SK-N-SH (cell line): ENCODE data around the gene PRKCG. TPM values are rescaled to one million over a fixed set of nuclear protein-coding genes. Genes with fewer than 3 reads are reported as not detected.

Experiments
- CTCF ChIA-PET: fragments of 300-600, 350-600 bp; formaldehyde crosslinking; extraction: SDS; loops from one replicate; lab custom pipeline; 2021; lab: Yijun Ruan, JAX
- POLR2A ChIA-PET: fragments of 350-600 bp; sonication (Branson Sonifier 250); formaldehyde crosslinking; extraction: SDS; loops from one replicate; lab custom pipeline; 2020; ENCODE audit warnings: antibody characterized with exemption, inconsistent platforms; lab: Yijun Ruan, JAX
- DNase-seq: peaks from one replicate; pipeline ENCODE4 v3.0.0; 2012
- H2AFZ ChIP-seq: fragments of 200-600 bp; sonication (generic); 2 replicates; pipeline ENCODE4 v1.8.1; 2016; ENCODE audit warnings: antibody characterized with exemption, mild to moderate bottlenecking, low read depth
- H3F3A ChIP-seq: fragments of 200-600 bp; sonication (generic); replicated peaks from 2 replicates; pipeline ENCODE3; 2016; ENCODE audit warnings: antibody characterized with exemption, mild to moderate bottlenecking; ENCODE audit not compliant: insufficient read depth
- H3K27ac ChIP-seq, 2 experiments: fragments of 200-500 bp in 1 of 2; fragments of 200-600 bp in 1 of 2; sonication (Bioruptor generic) in 1 of 2; sonication (generic), shearing (Covaris generic) in 1 of 2; 2 replicates each; pipeline versions ENCODE4 v1.5.1 to v1.6.1; 2014 to 2016; ENCODE audit warnings: low read depth in 2 of 2, inconsistent platforms in 1 of 2, low read length in 1 of 2, mild to moderate bottlenecking in 1 of 2, mixed read lengths in 1 of 2
- H3K27me3 ChIP-seq: fragments of 200-600 bp; sonication (generic), shearing (Covaris generic); 2 replicates; pipeline ENCODE4 v1.6.1; 2016; ENCODE audit warnings: mixed run types; ENCODE audit not compliant: insufficient read depth
- H3K36me3 ChIP-seq, 2 experiments: fragments of 200-500 bp in 1 of 2; fragments of 200-600 bp in 1 of 2; sonication (Bioruptor generic) in 1 of 2; sonication (generic) in 1 of 2; replicated peaks in 1 of 2; 2 replicates each; pipeline versions ENCODE3 to v1.5.1; 2014 to 2016; ENCODE audit warnings: low read length in 1 of 2, mild to moderate bottlenecking in 1 of 2; ENCODE audit not compliant: insufficient read depth in 2 of 2, control insufficient read depth in 1 of 2
- H3K4me1 ChIP-seq, 2 experiments: fragments of 200-500 bp in 1 of 2; fragments of 200-600 bp in 1 of 2; sonication (Bioruptor generic) in 1 of 2; sonication (generic), shearing (Covaris generic) in 1 of 2; 2 replicates each; pipeline versions ENCODE4 v1.5.1 to v1.6.1; 2014 to 2016; ENCODE audit warnings: low read depth in 1 of 2, low read length in 1 of 2, mixed run types in 1 of 2; ENCODE audit not compliant: insufficient read depth in 2 of 2, control insufficient read depth in 1 of 2
- H3K4me2 ChIP-seq: fragments of 200-600 bp; sonication (generic), shearing (Covaris generic); 2 replicates; pipeline ENCODE4 v1.6.1; 2017; ENCODE audit warnings: mixed run types
- H3K4me3 ChIP-seq, 2 experiments: fragments of 200-500 bp in 1 of 2; fragments of 200-600 bp in 1 of 2; sonication (Bioruptor generic) in 1 of 2; sonication (generic), shearing (Covaris generic) in 1 of 2; 2 replicates each; pipeline versions ENCODE4 v1.5.1 to v1.8.1; 2014 to 2016; ENCODE audit warnings: low read depth in 2 of 2, inconsistent platforms in 1 of 2, low read length in 1 of 2, mild to moderate bottlenecking in 1 of 2, mixed read lengths in 1 of 2, moderate library complexity in 1 of 2
- H3K79me2 ChIP-seq: fragments of 200-600 bp; sonication (generic); 2 replicates; pipeline ENCODE4 v1.8.1; 2017; ENCODE audit warnings: mild to moderate bottlenecking; ENCODE audit not compliant: insufficient read depth
- H3K9ac ChIP-seq: fragments of 200-600 bp; sonication (generic); 2 replicates; pipeline ENCODE4 v1.6.1; 2017; ENCODE audit warnings: mixed run types
- H3K9me2 ChIP-seq: fragments of 200-600 bp; sonication (generic); 2 replicates; pipeline ENCODE4 v1.6.1; 2017; ENCODE audit warnings: mixed run types
- H3K9me3 ChIP-seq: fragments of 200-600 bp; sonication (generic); 2 replicates; pipeline ENCODE4 v1.6.1; 2017; ENCODE audit warnings: mixed run types, mild to moderate bottlenecking, moderate library complexity
- H4K20me1 ChIP-seq: fragments of 200-600 bp; sonication (generic); 2 replicates; pipeline ENCODE4 v1.6.1; 2017; ENCODE audit warnings: mild to moderate bottlenecking, mixed run types; ENCODE audit not compliant: insufficient read depth
- CHD2 ChIP-seq: fragments of 150-350 bp; IDR thresholded peaks from 2 replicates; pipeline ENCODE4 v1.6.1; 2018; ENCODE audit warnings: low read length; ENCODE audit not compliant: partially characterized antibody
- FOSL2 ChIP-seq: IDR thresholded peaks from 2 replicates; pipeline ENCODE4 v1.4.0; 2012; ENCODE audit warnings: low read depth, mild to moderate bottlenecking, moderate library complexity, borderline replicate concordance
- FOXJ3 ChIP-seq: sonication (generic); formaldehyde crosslinking; IDR thresholded peaks from 2 replicates; pipeline ENCODE4 v1.5.1; 2020; ENCODE audit warnings: mild to moderate bottlenecking, missing genetic modification reagents
- GABPA ChIP-seq: IDR thresholded peaks from 2 replicates; pipeline ENCODE4 v1.4.0; 2012; ENCODE audit warnings: low read depth, mild to moderate bottlenecking
- JUND ChIP-seq: IDR thresholded peaks from 2 replicates; pipeline ENCODE4 v1.4.0; 2012
- POLR2AphosphoS5 ChIP-seq: IDR thresholded peaks from 2 replicates; pipeline ENCODE4 v1.6.1; 2012; ENCODE audit warnings: low read depth, low read length
- RCOR1 ChIP-seq: fragments of 150-350 bp; IDR thresholded peaks from 2 replicates; pipeline ENCODE4 v1.6.1; 2017; ENCODE audit warnings: antibody characterized with exemption, low read length
- RFX5 ChIP-seq: IDR thresholded peaks from 2 replicates; pipeline ENCODE4 v1.6.1; 2012; ENCODE audit warnings: mild to moderate bottlenecking, improper control_type of control experiment, low read length
- SMC3 ChIP-seq: IDR thresholded peaks from 2 replicates; pipeline ENCODE4 v1.6.1; 2012; ENCODE audit warnings: low read depth, low read length, improper control_type of control experiment
- TCF12 ChIP-seq: IDR thresholded peaks from 2 replicates; pipeline ENCODE4 v1.4.0; 2012
- YY1 ChIP-seq: IDR thresholded peaks from 2 replicates; pipeline ENCODE4 v1.4.0; 2012; ENCODE audit warnings: low read depth, mild to moderate bottlenecking
- WGBS: methylation state at CpG from one replicate; pipeline ENCODE4 v1.1.6; 2017; ENCODE audit warnings: low lambda C conversion rate; 5-methylcytosine and 5-hydroxymethylcytosine counted together
- polyA plus RNA-seq, 3 experiments: library from polyadenylated mRNA; depleted of rRNA; stranded (reverse); fragments of >200 nt; gene quantifications; 2 replicates each; pipeline ENCODE4 v1.2.3, GENCODE V29; 2012
- TF ChIP-seq, protein P1 (sequence below): IDR thresholded peaks from 2 replicates; pipeline ENCODE4 v1.4.0; 2012; ENCODE audit warnings: low read depth, borderline replicate concordance
- TF ChIP-seq, protein P2 (sequence below): IDR thresholded peaks from 2 replicates; pipeline ENCODE4; 2012

Gene PRKCG
- polyA plus RNA-seq, 1 of the 3 experiments (the other 2 are of a cell fraction), result 0.08 TPM

DNA sequence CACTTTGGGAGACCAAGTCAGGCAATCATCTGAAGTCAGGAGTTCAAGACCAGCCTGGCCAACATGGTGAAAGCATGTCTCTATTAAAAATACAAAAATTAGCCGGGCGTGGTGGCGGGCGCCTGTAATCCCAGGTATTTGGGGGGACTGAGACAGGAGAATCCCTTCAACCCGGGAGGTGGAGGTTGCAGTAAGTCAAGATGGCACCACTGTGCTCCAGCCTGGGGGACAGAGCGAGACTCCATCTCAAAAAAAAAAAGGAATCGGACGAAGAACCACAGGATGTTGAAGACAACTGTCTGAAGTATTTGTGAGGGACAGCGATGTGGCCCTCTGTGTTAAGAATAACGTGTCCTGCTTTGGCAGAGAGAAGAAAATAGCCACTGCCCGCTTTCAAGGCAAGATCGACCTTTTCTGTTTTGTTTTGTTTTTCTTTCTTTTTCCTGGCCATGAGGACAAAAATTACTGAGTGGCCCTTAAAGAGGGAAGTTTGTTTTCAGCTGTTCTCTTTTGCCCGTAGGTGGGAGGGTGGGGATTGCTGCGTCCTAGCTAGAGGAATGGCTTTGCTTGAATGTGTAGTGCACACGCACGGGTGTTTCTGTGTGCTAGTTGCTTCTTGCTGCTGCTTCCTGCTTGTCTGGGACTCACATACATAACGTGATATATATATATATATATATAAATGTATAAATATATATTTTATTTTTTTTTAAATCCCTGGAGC, 6.2 kb upstream of the PRKCG start (continued):
- TF ChIP-seq CHD2 (no peak), RFX5 (no peak), FOXJ3 (CRISPR knock-in tag) (no peak), YY1 (no peak), SMC3 (no peak), RCOR1 (no peak)
- TF ChIP-seq, protein P1, sequence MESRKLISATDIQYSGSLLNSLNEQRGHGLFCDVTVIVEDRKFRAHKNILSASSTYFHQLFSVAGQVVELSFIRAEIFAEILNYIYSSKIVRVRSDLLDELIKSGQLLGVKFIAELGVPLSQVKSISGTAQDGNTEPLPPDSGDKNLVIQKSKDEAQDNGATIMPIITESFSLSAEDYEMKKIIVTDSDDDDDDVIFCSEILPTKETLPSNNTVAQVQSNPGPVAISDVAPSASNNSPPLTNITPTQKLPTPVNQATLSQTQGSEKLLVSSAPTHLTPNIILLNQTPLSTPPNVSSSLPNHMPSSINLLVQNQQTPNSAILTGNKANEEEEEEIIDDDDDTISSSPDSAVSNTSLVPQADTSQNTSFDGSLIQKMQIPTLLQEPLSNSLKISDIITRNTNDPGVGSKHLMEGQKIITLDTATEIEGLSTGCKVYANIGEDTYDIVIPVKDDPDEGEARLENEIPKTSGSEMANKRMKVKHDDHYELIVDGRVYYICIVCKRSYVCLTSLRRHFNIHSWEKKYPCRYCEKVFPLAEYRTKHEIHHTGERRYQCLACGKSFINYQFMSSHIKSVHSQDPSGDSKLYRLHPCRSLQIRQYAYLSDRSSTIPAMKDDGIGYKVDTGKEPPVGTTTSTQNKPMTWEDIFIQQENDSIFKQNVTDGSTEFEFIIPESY, result no peak

- H3K9ac ChIP-seq, result no peak overlapping the region
- TF ChIP-seq FOSL2 (no peak), JUND (no peak), RCOR1 (no peak), POLR2AphosphoS5 (no peak), TCF12 (no peak), SMC3 (no peak), GABPA (no peak)
- TF ChIP-seq, protein P2, sequence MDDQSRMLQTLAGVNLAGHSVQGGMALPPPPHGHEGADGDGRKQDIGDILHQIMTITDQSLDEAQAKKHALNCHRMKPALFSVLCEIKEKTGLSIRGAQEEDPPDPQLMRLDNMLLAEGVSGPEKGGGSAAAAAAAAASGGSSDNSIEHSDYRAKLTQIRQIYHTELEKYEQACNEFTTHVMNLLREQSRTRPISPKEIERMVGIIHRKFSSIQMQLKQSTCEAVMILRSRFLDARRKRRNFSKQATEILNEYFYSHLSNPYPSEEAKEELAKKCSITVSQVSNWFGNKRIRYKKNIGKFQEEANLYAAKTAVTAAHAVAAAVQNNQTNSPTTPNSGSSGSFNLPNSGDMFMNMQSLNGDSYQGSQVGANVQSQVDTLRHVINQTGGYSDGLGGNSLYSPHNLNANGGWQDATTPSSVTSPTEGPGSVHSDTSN, result no peak
- peaks cover 0 to 9% of the 10 kb centered on the region in 2 experiments; a peak in 1 of 4 replicates for H3K4me1 ChIP-seq
- WGBS, result 83% methylated on average over 5 of the region's 6 CpGs
- ChIA-PET POLR2A (interaction anchor here (0.6 to 1.2 kb wide), 3 partner anchors 8 to 151 kb away, joined by 3 to 4 read pairs (median 3); no protein-coding TSS in a partner anchor), CTCF (interaction anchor here (1.2 kb wide), 1 partner anchor 20 kb away, joined by 3 read pairs; no protein-coding TSS in a partner anchor)
- H3K79me2 ChIP-seq, result peaks cover 8% of the 10 kb centered on the region; the same call in 1 of the 2 replicates
- H3K27me3 ChIP-seq, result 0 out of 2 replicates have a peak, but pooled peaks cover 1% of the 10 kb centered on the region
- H3K4me3 ChIP-seq, result no peak overlapping the region
- H3F3A ChIP-seq, result peaks cover 35% of the 10 kb centered on the region
- no peak overlapping the region for H3K27ac ChIP-seq
- H3K9me2 ChIP-seq, result no peaks in the 10 kb centered on the region
- peak; percentile 4 for DNase-seq
- H2AFZ ChIP-seq, result no peak overlapping the region
- H3K4me2 ChIP-seq, result no peak overlapping the region
- peaks cover 30% of the 10 kb centered on the region; the same call in 1 of the 2 replicates for H4K20me1 ChIP-seq
- peaks cover 17 to 18% of the 10 kb centered on the region in 2 experiments for H3K36me3 ChIP-seq
- no peaks in the 10 kb centered on the region for H3K9me3 ChIP-seq
Observed at GRCh38 chr19:53876651-53877224, 5.3 kb upstream of the PRKCG start.
